NCI-H1436 (cell line): ENCODE data around the gene MTMR1.

ENCODE experiments used
- DNase-seq: peaks from one replicate; lab custom pipeline; 2025; lab: John Stamatoyannopoulos, UW

MTMR1 gene

GRCh38 chrX:150696866-150697265 lies 3.7 kb downstream of the MTMR1 start:
- no peak for DNase-seq

GRCh38 chrX:150697641-150698040 lies 4.4 kb downstream of the MTMR1 start:
- no peak for DNase-seq

- DNase-seq, result no peak
Observed at GRCh38 chrX:150698981-150699380, 5.8 kb downstream of the MTMR1 start.

GRCh38 chrX:150700107-150700506 lies 6.9 kb downstream of the MTMR1 start:
- no peak for DNase-seq

GRCh38 chrX:150701377-150701776 lies 8.2 kb downstream of the MTMR1 start:
- DNase-seq, result no peak

GRCh38 chrX:150702966-150703694 lies 9.9 kb downstream of the MTMR1 start:
- DNase-seq, result no peak

- DNase-seq, result no peak
Observed at GRCh38 chrX:150703695-150703974, 10.4 kb downstream of the MTMR1 start.

- DNase-seq, result no peak
Observed at GRCh38 chrX:150704030-150704613, 10.9 kb downstream of the MTMR1 start.

- no peak for DNase-seq
Observed at GRCh38 chrX:150712619-150713018, 19.4 kb downstream of the MTMR1 start.

GRCh38 chrX:150715184-150715583 lies 22.0 kb downstream of the MTMR1 start:
- no peak for DNase-seq

- no peak for DNase-seq
Observed at GRCh38 chrX:150719621-150720020, 26.4 kb downstream of the MTMR1 start.

- DNase-seq, result no peak
Observed at GRCh38 chrX:150729956-150730355, 36.8 kb downstream of the MTMR1 start.

- DNase-seq, result no peak
Observed at GRCh38 chrX:150730719-150731118, 37.5 kb downstream of the MTMR1 start.

GRCh38 chrX:150731795-150732194 lies 38.6 kb downstream of the MTMR1 start:
- DNase-seq, result no peak

- no peak for DNase-seq
Observed at GRCh38 chrX:150736475-150736874, 43.3 kb downstream of the MTMR1 start.

- DNase-seq, result no peak
Observed at GRCh38 chrX:150752124-150752523, 58.9 kb downstream of the MTMR1 start.

- no peak for DNase-seq
Observed at GRCh38 chrX:150753357-150753756, 60.2 kb downstream of the MTMR1 start.

GRCh38 chrX:150753968-150754367 lies 60.8 kb downstream of the MTMR1 start:
- no peak for DNase-seq

- DNase-seq, result no peak
Observed at GRCh38 chrX:150757371-150757770, 64.2 kb downstream of the MTMR1 start.

GRCh38 chrX:150759568-150760416 lies 66.6 kb downstream of the MTMR1 start:
- DNase-seq, result no peak

- DNase-seq, result no peak
Observed at GRCh38 chrX:150761176-150761818, 68.1 kb downstream of the MTMR1 start.

- DNase-seq, result no peak
Observed at GRCh38 chrX:150761819-150762216, 68.6 kb downstream of the MTMR1 start.
